WERI-Rb-1 (cell line): ENCODE results near the gene ADCY2.

Experiments
- DNase-seq: peaks from one replicate; pipeline ENCODE4 v3.0.0-alpha.2; 2020
- H3K27ac ChIP-seq: fragments of 250-450 bp; sonication (Bioruptor Pico); 2 replicates; pipeline ENCODE4 v1.5.1; 2020; ENCODE audit warnings: mild to moderate bottlenecking, moderate library complexity
- H3K27me3 ChIP-seq: fragments of 250-450 bp; sonication (Bioruptor Pico); 2 replicates; pipeline ENCODE4 v1.5.1; 2021; ENCODE audit warnings: mild to moderate bottlenecking, low read depth, moderate library complexity; ENCODE audit not compliant: insufficient read depth, severe bottlenecking
- H3K36me3 ChIP-seq: fragments of 250-450 bp; sonication (Bioruptor Pico); 2 replicates; pipeline ENCODE4 v1.5.1; 2020; ENCODE audit warnings: mild to moderate bottlenecking, moderate library complexity
- H3K4me3 ChIP-seq: 2 replicates; pipeline ENCODE4 v1.5.1; 2011; ENCODE audit warnings: low read depth, mild to moderate bottlenecking, control low read depth, low read length
- H3K9me3 ChIP-seq: fragments of 250-450 bp; sonication (Bioruptor Pico); 2 replicates; pipeline ENCODE4 v1.5.1; 2021; ENCODE audit warnings: mild to moderate bottlenecking, moderate library complexity; ENCODE audit not compliant: severe bottlenecking
- CTCF ChIP-seq: IDR thresholded peaks from 2 replicates; pipeline ENCODE4 v1.5.1; 2011; ENCODE audit warnings: low read depth, mild to moderate bottlenecking, control low read depth, inconsistent platforms, low read length

Gene ADCY2

GRCh38 chr5:7478459-7478858 lies 82.5 kb downstream of the ADCY2 start:
- TF ChIP-seq CTCF, result no peak
- Histone ChIP-seq H3K36me3 (no peaks in the 10 kb centered on the region), H3K27me3 (no peaks in the 10 kb centered on the region), H3K27ac (no peak overlapping the region), H3K4me3 (no peak overlapping the region), H3K9me3 (no peaks in the 10 kb centered on the region)
- DNase-seq, result no peak

GRCh38 chr5:7488734-7489133 lies 92.8 kb downstream of the ADCY2 start:
- Histone ChIP-seq H3K36me3 (peaks cover 10% of the 10 kb centered on the region), H3K4me3 (no peak overlapping the region), H3K27me3 (no peaks in the 10 kb centered on the region), H3K27ac (no peak overlapping the region), H3K9me3 (peaks cover 5% of the 10 kb centered on the region)
- TF ChIP-seq CTCF, result no peak
- no peak for DNase-seq

- H3K36me3 ChIP-seq, result peaks cover 4% of the 10 kb centered on the region
- peaks cover 4% of the 10 kb centered on the region for H3K9me3 ChIP-seq
- no peak overlapping the region for H3K4me3 ChIP-seq
- no peak for DNase-seq
- H3K27me3 ChIP-seq, result no peaks in the 10 kb centered on the region
- no peak overlapping the region for H3K27ac ChIP-seq
- TF ChIP-seq CTCF, result no peak
These were observed 96.4 kb downstream of the ADCY2 start for GRCh38 chr5:7492371-7492770.

GRCh38 chr5:7493081-7493480 lies 97.1 kb downstream of the ADCY2 start:
- no peak for TF ChIP-seq CTCF
- DNase-seq, result no peak
- Histone ChIP-seq H3K9me3 (peaks cover 3% of the 10 kb centered on the region), H3K27me3 (no peaks in the 10 kb centered on the region), H3K27ac (no peak overlapping the region), H3K36me3 (no peaks in the 10 kb centered on the region; the same call in none of the 2 replicates), H3K4me3 (no peak overlapping the region)

- Histone ChIP-seq H3K9me3 (peaks cover 3% of the 10 kb centered on the region), H3K36me3 (no peaks in the 10 kb centered on the region; the same call in none of the 2 replicates), H3K27ac (peak overlapping the region; percentile 55; the same call in 1 of the 2 replicates), H3K27me3 (no peaks in the 10 kb centered on the region), H3K4me3 (no peak overlapping the region)
- no peak for TF ChIP-seq CTCF
- DNase-seq, result no peak
These were observed 97.7 kb downstream of the ADCY2 start for GRCh38 chr5:7493622-7494021.

GRCh38 chr5:7494481-7495130 lies 98.7 kb downstream of the ADCY2 start:
- Histone ChIP-seq H3K27me3 (no peaks in the 10 kb centered on the region), H3K4me3 (no peak overlapping the region), H3K27ac (peak overlapping the region; percentile 55), H3K9me3 (no peaks in the 10 kb centered on the region), H3K36me3 (no peaks in the 10 kb centered on the region; the same call in none of the 2 replicates)
- peak; percentile 82 for DNase-seq
- no peak for TF ChIP-seq CTCF
